Right lung (tissue), 5 donors: ENCODE data around the gene UBA5. TPM values are rescaled to one million over a fixed set of nuclear protein-coding genes. Genes with fewer than 3 reads are reported as not detected.
A peak's percentile ranks its signal among the peaks of the same experiment; 100 is the strongest.

Experiments used
- DNase-seq, 2 donors: peaks; one replicate each; pipeline ENCODE4 v3.0.0-alpha.2; 2013
- polyA plus RNA-seq, 5 donors: library from polyadenylated mRNA; unstranded; fragments of 120-200 nt; gene quantifications; one replicate each; pipeline versions ENCODE4 v1.2.1 to v1.2.3, GENCODE V29; 2013; ENCODE audit warnings: inconsistent platforms in 1 of 5, low replicate concordance in 1 of 5; ENCODE audit not compliant: insufficient read length in 5 of 5, insufficient read depth in 1 of 5

UBA5 gene
- polyA plus RNA-seq, 5 donors = 56.8 to 93.6 (median 81.1) TPM

- no peak for DNase-seq
Observed at GRCh38 chr3:132713977-132714727, 54.0 kb downstream of the UBA5 start.

GRCh38 chr3:132716372-132716771 is 56.2 kb downstream of the UBA5 start:
- no peak for DNase-seq

GRCh38 chr3:132720228-132720627 is 60.1 kb downstream of the UBA5 start:
- no peak for DNase-seq

GRCh38 chr3:132721479-132722164 is 61.5 kb downstream of the UBA5 start:
- DNase-seq = peak in 1 of 2 donors; percentile 56

GRCh38 chr3:132722165-132723023 is 62.3 kb downstream of the UBA5 start, which contains the start of gene NPHP3:
NPHP3 (minus strand) TSS chr3:132722409; CDS start chr3:132722355, 54 bp downstream.
- DNase-seq = peak; percentile 96 to 97

- DNase-seq = no peak
Observed at GRCh38 chr3:132723024-132723950, 63.2 kb downstream of the UBA5 start.

- DNase-seq = peak; percentile 31 to 45
Observed at GRCh38 chr3:132726341-132726823, 66.3 kb downstream of the UBA5 start.

Other genes with a start within 250 kb of the UBA5 start
- 10 to 100 TPM; 42.5 to 65.8 (median 54.2) TPM for gene DNAJC13, start 242.8 kb upstream of the UBA5 start, polyA plus RNA-seq
- 1 to 10 TPM; 1.0 to 2.6 (median 1.4) TPM for gene ACKR4, start 63.1 kb upstream of the UBA5 start, polyA plus RNA-seq
- gene ACAD11, start 520 bp upstream of the UBA5 start, polyA plus RNA-seq = 10 to 100 TPM; 23.6 to 46.7 (median 32.1) TPM
- gene NPHP3, start 62.1 kb downstream of the UBA5 start, polyA plus RNA-seq = 100 to 1,000 TPM in 2 of 5 donors, 10 to 100 TPM in 3; 59.2 to 123 (median 89.0) TPM